Measurements from ENCODE around the gene CYFIP1.

The CYFIP1 gene

GRCh38 chr15:22942306-22942855 is 37.8 kb downstream of the CYFIP1 start:
- no peak for DNase-seq (ENCODE audit: low spot score)
- Histone ChIP-seq H3K18ac (ENCODE audit: low read length) (no peak overlapping the region), H3K4me2 (ENCODE audit: insufficient read depth, low read length, poor library complexity, severe bottlenecking) (no peak overlapping the region), H4K8ac (ENCODE audit: low read depth, low read length) (no peak overlapping the region), H4K91ac (ENCODE audit: low read depth, low read length, poor library complexity) (no peak overlapping the region), H3K14ac (ENCODE audit: low read length) (no peak overlapping the region), H3K4ac (ENCODE audit: low read length) (no peak overlapping the region), H2BK120ac (ENCODE audit: low read depth, low read length) (no peak overlapping the region), H3K23ac (ENCODE audit: low read depth, low read length, poor library complexity) (peak overlapping the region; percentile 10), H3K4me3 (ENCODE audit: low read length in 2 of 2) (no peak overlapping the region), H3K27me3 (ENCODE audit: control insufficient read depth in 3 of 3, insufficient read depth in 3 of 3, low read depth in 1 of 3, low read length in 3 of 3) (no peaks in the 10 kb centered on the region), H3K4me1 (ENCODE audit: control insufficient read depth in 2 of 2, insufficient read depth in 1 of 2, low read depth in 1 of 2, low read length in 2 of 2) (no peaks in the 10 kb centered on the region), H2BK12ac (ENCODE audit: low read length) (no peak overlapping the region), H3K9me3 (replicated peaks in 1 of 2; ENCODE audit: control insufficient read depth in 2 of 2, insufficient read depth in 1 of 2, low read depth in 1 of 2, low read length in 2 of 2) (no peaks in the 10 kb centered on the region), H3K79me1 (ENCODE audit: low read depth, low read length) (peaks cover 9% of the 10 kb centered on the region), H2AFZ (ENCODE audit: low read length) (no peak overlapping the region), H3K36me3 (replicated peaks in 1 of 2; ENCODE audit: control insufficient read depth in 2 of 2, insufficient read depth in 2 of 2, low read length in 2 of 2) (peaks cover 33 to 83% of the 10 kb centered on the region in 2 donors), H2BK15ac (ENCODE audit: low read length) (no peak overlapping the region), H3K9ac (ENCODE audit: low read depth, low read length, poor library complexity) (no peak overlapping the region), H2AK5ac (ENCODE audit: low read depth, low read length) (no peak overlapping the region), H3K27ac (replicated peaks; ENCODE audit: low read length) (no peak overlapping the region), H2BK5ac (ENCODE audit: low read length) (no peak overlapping the region)
- no CpG with 5 or more reads among the region's 24 CpGs for WGBS, 2 donors (ENCODE audit: extremely low coverage in 2 of 2, insufficient read length in 2 of 2, insufficient replicate concordance in 1 of 2)

- Histone ChIP-seq H3K4me2 (ENCODE audit: insufficient read depth, low read length, poor library complexity, severe bottlenecking) (no peak overlapping the region), H3K4me3 (ENCODE audit: low read length in 2 of 2) (no peak overlapping the region), H3K9me3 (replicated peaks in 1 of 2; ENCODE audit: control insufficient read depth in 2 of 2, insufficient read depth in 1 of 2, low read depth in 1 of 2, low read length in 2 of 2) (no peaks in the 10 kb centered on the region), H3K27me3 (ENCODE audit: control insufficient read depth in 3 of 3, insufficient read depth in 3 of 3, low read depth in 1 of 3, low read length in 3 of 3) (no peaks in the 10 kb centered on the region), H3K36me3 (replicated peaks in 1 of 2; ENCODE audit: control insufficient read depth in 2 of 2, insufficient read depth in 2 of 2, low read length in 2 of 2) (peaks cover 39 to 89% of the 10 kb centered on the region in 2 donors), H2BK15ac (ENCODE audit: low read length) (no peak overlapping the region), H2BK5ac (ENCODE audit: low read length) (no peak overlapping the region), H3K79me1 (ENCODE audit: low read depth, low read length) (peaks cover 7% of the 10 kb centered on the region), H3K9ac (ENCODE audit: low read depth, low read length, poor library complexity) (no peak overlapping the region), H3K14ac (ENCODE audit: low read length) (no peak overlapping the region), H2BK12ac (ENCODE audit: low read length) (no peak overlapping the region), H3K4ac (ENCODE audit: low read length) (no peak overlapping the region), H2AK5ac (ENCODE audit: low read depth, low read length) (no peak overlapping the region), H2BK120ac (ENCODE audit: low read depth, low read length) (no peak overlapping the region), H2AFZ (ENCODE audit: low read length) (no peak overlapping the region), H3K27ac (replicated peaks; ENCODE audit: low read length) (no peak overlapping the region), H3K23ac (ENCODE audit: low read depth, low read length, poor library complexity) (no peak overlapping the region), H3K4me1 (ENCODE audit: control insufficient read depth in 2 of 2, insufficient read depth in 1 of 2, low read depth in 1 of 2, low read length in 2 of 2) (no peaks in the 10 kb centered on the region), H4K8ac (ENCODE audit: low read depth, low read length) (no peak overlapping the region), H4K91ac (ENCODE audit: low read depth, low read length, poor library complexity) (no peak overlapping the region), H3K18ac (ENCODE audit: low read length) (no peak overlapping the region)
- DNase-seq (ENCODE audit: low spot score), result no peak
- WGBS, 2 donors (ENCODE audit: extremely low coverage in 2 of 2, insufficient read length in 2 of 2, insufficient replicate concordance in 1 of 2), result no CpG with 5 or more reads among the region's 4 CpGs
These were observed 39.0 kb downstream of the CYFIP1 start for GRCh38 chr15:22941179-22941578.

GRCh38 chr15:22939652-22940061 is 40.5 kb downstream of the CYFIP1 start:
- Histone ChIP-seq H2AK5ac (ENCODE audit: low read depth, low read length) (no peak overlapping the region), H3K9me3 (replicated peaks in 1 of 2; ENCODE audit: control insufficient read depth in 2 of 2, insufficient read depth in 1 of 2, low read depth in 1 of 2, low read length in 2 of 2) (no peaks in the 10 kb centered on the region), H2AFZ (ENCODE audit: low read length) (no peak overlapping the region), H2BK5ac (ENCODE audit: low read length) (no peak overlapping the region), H3K4me3 (ENCODE audit: low read length in 2 of 2) (no peak overlapping the region), H3K14ac (ENCODE audit: low read length) (no peak overlapping the region), H3K79me1 (ENCODE audit: low read depth, low read length) (peaks cover 6% of the 10 kb centered on the region), H3K9ac (ENCODE audit: low read depth, low read length, poor library complexity) (no peak overlapping the region), H4K8ac (ENCODE audit: low read depth, low read length) (no peak overlapping the region), H3K23ac (ENCODE audit: low read depth, low read length, poor library complexity) (no peak overlapping the region), H3K36me3 (replicated peaks in 1 of 2; ENCODE audit: control insufficient read depth in 2 of 2, insufficient read depth in 2 of 2, low read length in 2 of 2) (peaks cover 39 to 94% of the 10 kb centered on the region in 2 donors), H3K27me3 (ENCODE audit: control insufficient read depth in 3 of 3, insufficient read depth in 3 of 3, low read depth in 1 of 3, low read length in 3 of 3) (no peaks in the 10 kb centered on the region), H2BK120ac (ENCODE audit: low read depth, low read length) (no peak overlapping the region), H3K4me2 (ENCODE audit: insufficient read depth, low read length, poor library complexity, severe bottlenecking) (no peak overlapping the region), H3K4ac (ENCODE audit: low read length) (no peak overlapping the region), H4K91ac (ENCODE audit: low read depth, low read length, poor library complexity) (no peak overlapping the region), H3K18ac (ENCODE audit: low read length) (no peak overlapping the region), H2BK15ac (ENCODE audit: low read length) (no peak overlapping the region), H3K4me1 (ENCODE audit: control insufficient read depth in 2 of 2, insufficient read depth in 1 of 2, low read depth in 1 of 2, low read length in 2 of 2) (no peaks in the 10 kb centered on the region), H3K27ac (replicated peaks; ENCODE audit: low read length) (no peak overlapping the region), H2BK12ac (ENCODE audit: low read length) (no peak overlapping the region)
- no CpG with 5 or more reads among the region's 10 CpGs for WGBS, 2 donors (ENCODE audit: extremely low coverage in 2 of 2, insufficient read length in 2 of 2, insufficient replicate concordance in 1 of 2)
- no peak for DNase-seq (ENCODE audit: low spot score)

GRCh38 chr15:22939051-22939450 is 41.1 kb downstream of the CYFIP1 start:
- Histone ChIP-seq H2BK15ac (ENCODE audit: low read length) (no peak overlapping the region), H2BK12ac (ENCODE audit: low read length) (no peak overlapping the region), H3K36me3 (replicated peaks in 1 of 2; ENCODE audit: control insufficient read depth in 2 of 2, insufficient read depth in 2 of 2, low read length in 2 of 2) (peaks cover 35 to 88% of the 10 kb centered on the region in 2 donors), H3K79me1 (ENCODE audit: low read depth, low read length) (peaks cover 6% of the 10 kb centered on the region), H3K14ac (ENCODE audit: low read length) (no peak overlapping the region), H3K4me2 (ENCODE audit: insufficient read depth, low read length, poor library complexity, severe bottlenecking) (no peak overlapping the region), H3K18ac (ENCODE audit: low read length) (no peak overlapping the region), H3K27ac (replicated peaks; ENCODE audit: low read length) (no peak overlapping the region), H3K27me3 (ENCODE audit: control insufficient read depth in 3 of 3, insufficient read depth in 3 of 3, low read depth in 1 of 3, low read length in 3 of 3) (no peaks in the 10 kb centered on the region), H2AK5ac (ENCODE audit: low read depth, low read length) (no peak overlapping the region), H3K4ac (ENCODE audit: low read length) (no peak overlapping the region), H3K23ac (ENCODE audit: low read depth, low read length, poor library complexity) (no peak overlapping the region), H3K9ac (ENCODE audit: low read depth, low read length, poor library complexity) (no peak overlapping the region), H4K8ac (ENCODE audit: low read depth, low read length) (no peak overlapping the region), H2BK5ac (ENCODE audit: low read length) (no peak overlapping the region), H2AFZ (ENCODE audit: low read length) (no peak overlapping the region), H3K4me1 (ENCODE audit: control insufficient read depth in 2 of 2, insufficient read depth in 1 of 2, low read depth in 1 of 2, low read length in 2 of 2) (no peaks in the 10 kb centered on the region), H3K9me3 (replicated peaks in 1 of 2; ENCODE audit: control insufficient read depth in 2 of 2, insufficient read depth in 1 of 2, low read depth in 1 of 2, low read length in 2 of 2) (no peaks in the 10 kb centered on the region), H3K4me3 (ENCODE audit: low read length in 2 of 2) (no peak overlapping the region), H4K91ac (ENCODE audit: low read depth, low read length, poor library complexity) (no peak overlapping the region), H2BK120ac (ENCODE audit: low read depth, low read length) (no peak overlapping the region)
- no CpG with 5 or more reads among the region's 13 CpGs for WGBS, 2 donors (ENCODE audit: extremely low coverage in 2 of 2, insufficient read length in 2 of 2, insufficient replicate concordance in 1 of 2)
- DNase-seq (ENCODE audit: low spot score), result no peak

Measured in neuronal stem cell (in vitro differentiated cells).